ENCODE data around the gene CDCA8. TPM values are rescaled to one million over a fixed set of nuclear protein-coding genes. Genes with fewer than 3 reads are reported as not detected.

The CDCA8 gene
- total RNA-seq, 1 experiment from 2014 or later: 48.5 TPM

- Histone ChIP-seq H2AK5ac (ENCODE audit: insufficient read length, low read length) (no peak overlapping the region), H2BK20ac (ENCODE audit: low read depth, low read length, poor library complexity, severe bottlenecking) (no peak overlapping the region), H3K79me2 (ENCODE audit: insufficient read depth, low read length) (no peaks in the 10 kb centered on the region), H3K56ac (ENCODE audit: insufficient read length, low read depth, low read length) (no peak overlapping the region), H3K27me3 (ENCODE audit: insufficient read depth, low read length) (no peaks in the 10 kb centered on the region), H3K9me3 (ENCODE audit: control insufficient read depth, low read depth, low read length) (no peaks in the 10 kb centered on the region), H3K4me1 (ENCODE audit: insufficient read depth, low read length) (no peaks in the 10 kb centered on the region), H2AFZ (ENCODE audit: low read length) (no peak overlapping the region), H3K23ac (ENCODE audit: insufficient read length, low read depth, low read length) (no peak overlapping the region), H3K27ac (ENCODE audit: insufficient read length, low read depth, low read length) (no peak overlapping the region), H3K4ac (ENCODE audit: low read depth, low read length) (no peak overlapping the region), H2BK15ac (ENCODE audit: low read depth, low read length) (no peak overlapping the region), H3K14ac (ENCODE audit: insufficient read depth, low read length) (no peak overlapping the region), H4K5ac (ENCODE audit: insufficient read length, low read depth, low read length) (no peak overlapping the region), H3T11ph (ENCODE audit: low read length) (no peak overlapping the region), H3K4me2 (ENCODE audit: insufficient read depth, insufficient read length, low read length) (no peak overlapping the region), H3K18ac (ENCODE audit: insufficient read length, low read depth, low read length) (no peak overlapping the region), H4K8ac (replicated peaks; ENCODE audit: insufficient read length, low read depth, low read length) (no peak overlapping the region), H2BK5ac (ENCODE audit: insufficient read length, low read length) (no peak overlapping the region), H2BK120ac (ENCODE audit: low read depth, low read length, poor library complexity, severe bottlenecking) (no peak overlapping the region), H4K20me1 (ENCODE audit: control insufficient read depth, insufficient read depth, insufficient read length) (no peaks in the 10 kb centered on the region), H3K23me2 (ENCODE audit: insufficient read length, low read depth, low read length, poor library complexity, severe bottlenecking) (no peaks in the 10 kb centered on the region), H3K79me1 (ENCODE audit: insufficient read depth, low read depth, low read length, poor library complexity, severe bottlenecking) (no peaks in the 10 kb centered on the region), H4K91ac (ENCODE audit: insufficient read length, low read depth, low read length) (no peak overlapping the region), H3K9ac (ENCODE audit: extremely low read depth, insufficient read length, low read length) (no peak overlapping the region), H2BK12ac (ENCODE audit: insufficient read length, low read depth, low read length) (no peak overlapping the region)
- no peaks in the 10 kb centered on the region for H3K9me3 Mint-ChIP-seq
- 0 out of 5 replicates have a peak overlapping the region, but pooled peaks of 1 of the 2 experiments have one; percentile 25 for H3K4me3 Mint-ChIP-seq
- H3K4me1 Mint-ChIP-seq: peaks cover 9 to 11% of the 10 kb centered on the region in 2 experiments
- peaks cover 19 to 42% (median 34%) of the 10 kb centered on the region in 3 experiments; a peak in 6 of 7 replicates for H3K36me3 Mint-ChIP-seq (ENCODE audit: insufficient read depth in 1 of 3, low read depth in 3 of 3)
- no peak for DNase-seq
- H3K27ac Mint-ChIP-seq: peak overlapping the region in 1 of 3 experiments; percentile 59; a peak in 1 of 7 replicates
- no CpG with 5 or more reads among the region's 3 CpGs for WGBS (ENCODE audit: extremely low coverage, insufficient read length, low lambda C conversion rate)
- no peaks in the 10 kb centered on the region; the same call in 1 of the 2 replicates for H3K27me3 Mint-ChIP-seq (ENCODE audit: low read depth)
- TF ChIP-seq CTCF (conservative IDR thresholded peaks at IDR 0.05): no peak
These were observed 11.4 kb upstream of the CDCA8 start for GRCh38 chr1:37680933-37681332.
